Stimulated activated CD8-positive, alpha-beta memory T cell treated with anti-CD3 and anti-CD28 coated beads, Interleukin-4, amount 100 ng/mL, for 1 hour (primary cell): Measurements from ENCODE around the gene ABCC8.
A peak's percentile ranks its signal among the peaks of the same experiment; 100 is the strongest.

ENCODE experiments used
- DNase-seq, 2 donors: peaks; one replicate each; pipeline ENCODE4 v3.0.0-alpha.2; 2020; ENCODE audit warnings: low read depth in 2 of 2, low spot score in 1 of 2

ABCC8 gene

GRCh38 chr11:17506314-17506713 lies 29.7 kb upstream of the ABCC8 start:
- no peak for DNase-seq

- no peak for DNase-seq
Measured at GRCh38 chr11:17505146-17505545, 28.5 kb upstream of the ABCC8 start.

DNA sequence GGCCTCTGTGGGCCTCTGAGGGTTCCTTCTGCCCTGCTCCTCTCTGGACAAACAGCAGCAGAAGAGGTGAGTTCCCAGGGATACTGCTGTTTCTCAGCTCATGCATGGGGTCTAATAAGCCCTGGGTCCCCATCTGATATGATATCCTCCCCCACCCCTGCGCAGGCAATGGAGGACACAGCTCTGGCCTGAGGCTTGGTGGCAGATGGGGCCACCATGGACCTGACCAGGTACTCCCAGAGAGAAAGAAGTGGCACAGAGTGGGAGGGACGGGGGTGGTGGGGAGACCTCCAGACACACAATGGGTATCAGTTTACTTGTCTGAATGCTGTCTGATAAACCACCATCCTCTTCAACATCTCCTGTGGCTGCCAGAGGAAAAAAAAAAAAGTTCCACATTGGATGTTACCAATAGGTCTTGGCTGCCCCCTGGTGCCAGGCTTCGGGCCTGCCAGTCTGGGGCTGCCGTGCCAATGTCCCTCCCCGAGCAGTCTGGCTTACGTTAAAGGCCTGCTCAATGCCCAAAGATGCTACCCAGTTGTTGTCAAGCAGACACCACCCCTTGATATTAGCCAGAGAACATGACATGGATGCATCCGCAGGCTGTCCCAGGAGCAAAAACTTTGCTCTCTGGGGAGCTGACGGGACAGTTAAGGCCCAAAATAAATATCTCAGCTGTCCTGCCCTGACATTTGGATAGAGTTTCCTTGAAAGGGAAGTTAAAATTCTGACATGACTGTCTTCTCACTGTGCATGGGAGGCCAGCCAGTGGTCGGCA lies 27.9 kb upstream of the ABCC8 start:
- peak; percentile 38 to 57 for DNase-seq

GRCh38 chr11:17502630-17503029 lies 26.0 kb upstream of the ABCC8 start:
- DNase-seq = no peak

DNA sequence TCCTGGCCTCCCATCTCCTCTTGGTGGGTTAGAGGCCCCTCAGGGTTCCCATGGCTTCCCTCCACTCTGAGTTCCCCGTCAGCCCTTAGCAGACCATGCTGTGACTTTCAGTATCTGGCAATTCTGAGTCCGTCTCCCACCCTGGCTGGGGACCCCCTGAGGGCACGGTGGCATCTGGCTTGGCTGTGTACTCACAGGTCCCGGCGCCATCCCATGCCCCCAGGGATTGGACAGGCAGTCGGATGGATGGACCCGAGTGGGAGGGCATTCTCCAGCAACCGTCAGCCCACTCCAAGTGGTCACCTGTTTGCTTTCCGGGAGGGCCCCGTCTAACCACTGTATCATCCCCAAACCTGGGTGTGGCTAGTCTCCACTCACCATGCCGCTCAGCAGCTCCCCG lies 24.0 kb upstream of the ABCC8 start:
- DNase-seq = no peak

- no peak for DNase-seq
Measured at GRCh38 chr11:17498475-17498874, 21.8 kb upstream of the ABCC8 start.

- DNase-seq = no peak
Measured at GRCh38 chr11:17498058-17498457, 21.4 kb upstream of the ABCC8 start.

GRCh38 chr11:17496406-17496805 lies 19.8 kb upstream of the ABCC8 start:
- DNase-seq = no peak

DNA sequence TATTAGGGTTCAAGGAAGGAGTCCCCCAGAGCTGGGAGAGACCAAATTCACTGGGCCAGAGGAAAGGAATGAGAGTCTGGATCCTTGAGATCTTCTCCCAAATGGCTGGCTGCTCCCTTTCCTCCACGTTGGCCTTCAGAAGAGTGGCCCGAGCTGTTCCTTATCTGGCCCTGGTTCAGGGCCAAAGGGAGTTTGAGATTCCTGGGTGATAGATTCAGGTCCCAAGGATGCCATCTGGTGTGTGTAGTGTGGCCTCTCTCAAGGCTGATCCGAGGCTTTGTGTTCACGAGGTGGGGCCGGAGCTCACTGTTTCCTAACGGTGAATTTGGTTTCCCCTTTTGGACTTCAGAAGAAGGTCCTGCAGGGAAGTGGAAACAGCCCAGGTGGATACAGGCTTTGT lies 17.4 kb upstream of the ABCC8 start:
- DNase-seq = no peak

GRCh38 chr11:17490938-17491337 lies 14.3 kb upstream of the ABCC8 start:
- no peak for DNase-seq

GRCh38 chr11:17490232-17490631 lies 13.6 kb upstream of the ABCC8 start:
- DNase-seq = no peak

GRCh38 chr11:17489751-17490150 lies 13.1 kb upstream of the ABCC8 start:
- DNase-seq = no peak

DNA sequence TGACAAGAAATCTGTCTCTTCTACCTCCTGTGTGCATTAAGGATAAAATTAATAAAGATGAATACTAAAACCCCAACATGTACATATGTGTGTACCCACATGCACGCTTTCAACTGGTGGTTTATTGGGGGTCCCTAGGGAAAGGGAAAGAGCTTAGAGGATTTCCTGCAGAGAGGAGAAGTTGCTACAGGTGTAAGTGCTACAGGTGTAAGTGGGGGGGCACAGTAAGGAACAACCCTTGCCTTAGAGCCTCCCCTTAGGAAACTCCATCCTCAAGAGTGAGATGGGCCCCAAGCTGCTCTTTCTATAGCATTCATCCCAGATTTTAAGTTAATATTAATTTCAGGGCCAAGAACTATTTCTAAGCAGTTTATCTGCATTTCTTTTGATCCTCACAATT lies 11.9 kb upstream of the ABCC8 start:
- no peak for DNase-seq

- no peak for DNase-seq
Measured at GRCh38 chr11:17486646-17487045, 10.0 kb upstream of the ABCC8 start.

- no peak for DNase-seq
Measured at GRCh38 chr11:17483505-17483904, 6.9 kb upstream of the ABCC8 start.

DNA sequence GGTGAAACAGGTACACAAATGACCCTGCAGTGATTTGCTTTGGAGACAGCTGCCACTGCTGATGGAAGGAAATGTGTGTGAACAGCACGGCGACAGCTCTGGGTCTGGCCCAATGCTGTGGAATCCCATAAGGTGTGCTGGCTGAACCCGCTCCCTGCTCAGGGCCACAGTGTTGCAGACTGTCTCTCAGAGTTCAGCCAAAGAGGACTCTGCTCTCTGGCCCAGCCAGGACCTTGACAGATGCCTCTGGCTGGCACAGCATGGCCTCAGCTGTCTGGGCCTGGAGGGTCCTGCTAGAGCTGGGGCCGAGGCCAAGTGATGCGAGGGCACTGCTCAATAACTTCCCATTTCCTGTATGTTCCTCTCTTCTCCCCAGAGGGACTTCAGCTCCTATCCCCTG lies 5.3 kb upstream of the ABCC8 start:
- no peak for DNase-seq

- no peak for DNase-seq
Measured at GRCh38 chr11:17479284-17480214, 2.9 kb upstream of the ABCC8 start.

GRCh38 chr11:17478070-17478469 lies 1.4 kb upstream of the ABCC8 start:
- no peak for DNase-seq

- no peak for DNase-seq
Measured at GRCh38 chr11:17477361-17477760, 716 bp upstream of the ABCC8 start.

- no peak for DNase-seq
Measured at GRCh38 chr11:17477084-17477333, 364 bp upstream of the ABCC8 start.

DNA sequence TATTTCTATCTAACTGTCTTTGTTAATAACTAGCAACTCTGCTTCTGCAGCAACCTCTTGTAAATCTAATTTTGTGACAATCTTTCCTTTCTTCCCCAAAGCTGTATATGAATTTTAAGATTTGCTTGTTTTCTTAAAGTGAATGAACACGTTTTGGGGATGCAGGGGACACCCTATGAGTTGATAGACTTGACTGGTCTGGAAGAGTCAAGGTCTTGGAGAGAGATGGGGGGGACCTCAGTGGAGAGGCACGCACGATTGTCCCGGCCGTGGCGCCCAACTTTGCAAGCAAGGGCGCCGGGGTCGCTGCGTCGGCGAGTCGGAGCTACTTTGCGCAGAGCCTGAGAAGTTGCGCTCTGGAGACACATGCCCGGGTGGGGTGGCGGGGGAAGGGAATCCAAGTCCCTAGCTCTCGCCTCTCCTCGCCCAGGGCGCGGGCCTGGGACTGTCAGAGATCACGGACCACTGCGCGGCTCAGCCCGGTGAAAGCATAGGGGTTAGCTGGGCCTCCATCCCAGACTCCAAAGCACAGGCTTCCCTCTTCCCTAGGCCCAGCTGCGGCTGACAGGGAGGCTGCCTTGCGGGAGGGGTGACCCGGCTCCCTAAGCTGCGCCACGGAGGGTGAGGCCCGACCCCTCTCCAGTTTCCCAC lies 854 bp downstream of the ABCC8 start:
- no peak for DNase-seq

GRCh38 chr11:17473071-17473744 lies 3.4 kb downstream of the ABCC8 start:
- DNase-seq = no peak
